Measurements from ENCODE around the gene TMEM17.

Gene TMEM17

DNA sequence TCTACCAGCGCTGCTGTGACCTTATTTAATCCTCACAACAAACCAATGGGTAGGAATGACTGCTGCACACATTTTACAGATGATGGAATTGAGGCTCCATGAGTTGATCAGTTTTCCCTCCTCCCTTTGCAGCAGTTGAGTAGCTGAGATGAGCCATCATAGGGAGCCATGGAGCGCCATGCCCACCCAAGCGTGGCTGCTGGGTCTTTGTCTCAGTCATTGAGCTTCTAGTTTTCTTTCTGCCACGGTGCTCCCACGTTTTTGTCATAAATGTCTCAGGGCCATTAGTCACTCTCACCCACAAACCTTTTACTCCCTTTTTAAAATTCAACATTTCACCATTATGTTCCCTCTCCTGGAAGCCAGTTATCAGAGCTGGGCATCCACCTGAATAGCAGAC, 45.8 kb downstream of the TMEM17 start:
- peaks cover 9% of the 10 kb centered on the region; the same call in 1 of the 2 replicates for H3K27me3 ChIP-seq (ENCODE audit: control insufficient read depth, low read length)
- H3K27ac ChIP-seq (ENCODE audit: low read depth, low read length), result no peak overlapping the region
- H3K79me2 ChIP-seq (ENCODE audit: control insufficient read depth, low read length), result no peaks in the 10 kb centered on the region
- H4K20me1 ChIP-seq (ENCODE audit: control insufficient read depth, insufficient read depth, low read depth, low read length), result no peaks in the 10 kb centered on the region
- no peak overlapping the region for H3K4me3 ChIP-seq (ENCODE audit: low read length)
- no peaks in the 10 kb centered on the region for H3K9me2 ChIP-seq (replicated peaks; ENCODE audit: control insufficient read depth, low read length)
- no peaks in the 10 kb centered on the region for H3F3A ChIP-seq (ENCODE audit: control insufficient read depth, insufficient read depth)
- TF ChIP-seq, protein P1, sequence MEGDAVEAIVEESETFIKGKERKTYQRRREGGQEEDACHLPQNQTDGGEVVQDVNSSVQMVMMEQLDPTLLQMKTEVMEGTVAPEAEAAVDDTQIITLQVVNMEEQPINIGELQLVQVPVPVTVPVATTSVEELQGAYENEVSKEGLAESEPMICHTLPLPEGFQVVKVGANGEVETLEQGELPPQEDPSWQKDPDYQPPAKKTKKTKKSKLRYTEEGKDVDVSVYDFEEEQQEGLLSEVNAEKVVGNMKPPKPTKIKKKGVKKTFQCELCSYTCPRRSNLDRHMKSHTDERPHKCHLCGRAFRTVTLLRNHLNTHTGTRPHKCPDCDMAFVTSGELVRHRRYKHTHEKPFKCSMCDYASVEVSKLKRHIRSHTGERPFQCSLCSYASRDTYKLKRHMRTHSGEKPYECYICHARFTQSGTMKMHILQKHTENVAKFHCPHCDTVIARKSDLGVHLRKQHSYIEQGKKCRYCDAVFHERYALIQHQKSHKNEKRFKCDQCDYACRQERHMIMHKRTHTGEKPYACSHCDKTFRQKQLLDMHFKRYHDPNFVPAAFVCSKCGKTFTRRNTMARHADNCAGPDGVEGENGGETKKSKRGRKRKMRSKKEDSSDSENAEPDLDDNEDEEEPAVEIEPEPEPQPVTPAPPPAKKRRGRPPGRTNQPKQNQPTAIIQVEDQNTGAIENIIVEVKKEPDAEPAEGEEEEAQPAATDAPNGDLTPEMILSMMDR (IDR thresholded peaks at IDR 0.05; ENCODE audit: low read depth, low read length, poor library complexity, severe bottlenecking), result no peak
- TF ChIP-seq EZH2phosphoT487 (IDR thresholded peaks at IDR 0.05; ENCODE audit: borderline replicate concordance, low read length), result no peak
- H3K4me2 ChIP-seq (ENCODE audit: low read length), result no peak overlapping the region
- H3K9me3 ChIP-seq (ENCODE audit: control insufficient read depth, insufficient read depth, low read length), result no peaks in the 10 kb centered on the region
- no peaks in the 10 kb centered on the region for H3K36me3 ChIP-seq (ENCODE audit: control insufficient read depth, low read length)
- H3K4me1 ChIP-seq (ENCODE audit: control insufficient read depth, low read length), result peaks cover 9% of the 10 kb centered on the region; the same call in 1 of the 2 replicates

DNA sequence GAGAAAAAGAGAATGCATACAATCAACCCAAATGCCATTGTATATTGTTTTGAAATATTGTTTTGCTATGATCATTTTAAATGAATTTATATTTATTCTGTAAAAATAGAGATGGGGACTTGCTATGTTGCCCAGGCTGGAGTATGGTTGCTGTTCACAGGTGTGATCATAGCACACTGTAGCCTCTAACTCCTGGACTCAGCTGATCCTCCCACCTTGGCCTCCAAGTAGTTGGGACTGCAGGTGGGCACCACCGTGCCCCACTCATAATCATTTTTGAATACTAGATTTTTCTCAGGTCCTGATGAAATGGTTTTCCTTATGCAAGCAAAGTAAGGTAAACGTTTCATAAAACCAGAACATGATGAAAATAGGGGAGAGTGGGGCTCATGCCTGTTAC, 46.3 kb downstream of the TMEM17 start:
- H3K27me3 ChIP-seq (ENCODE audit: control insufficient read depth, low read length), result peaks cover 9% of the 10 kb centered on the region; the same call in 1 of the 2 replicates
- H3K9me2 ChIP-seq (replicated peaks; ENCODE audit: control insufficient read depth, low read length), result no peaks in the 10 kb centered on the region
- no peak overlapping the region for H3K4me3 ChIP-seq (ENCODE audit: low read length)
- no peaks in the 10 kb centered on the region for H4K20me1 ChIP-seq (ENCODE audit: control insufficient read depth, insufficient read depth, low read depth, low read length)
- H3K4me2 ChIP-seq (ENCODE audit: low read length), result no peak overlapping the region
- H3K79me2 ChIP-seq (ENCODE audit: control insufficient read depth, low read length), result no peaks in the 10 kb centered on the region
- H3K27ac ChIP-seq (ENCODE audit: low read depth, low read length), result no peak overlapping the region
- peaks cover 9% of the 10 kb centered on the region; the same call in 1 of the 2 replicates for H3K4me1 ChIP-seq (ENCODE audit: control insufficient read depth, low read length)
- no peaks in the 10 kb centered on the region for H3K36me3 ChIP-seq (ENCODE audit: control insufficient read depth, low read length)
- H3K9me3 ChIP-seq (ENCODE audit: control insufficient read depth, insufficient read depth, low read length), result no peaks in the 10 kb centered on the region
- H3F3A ChIP-seq (ENCODE audit: control insufficient read depth, insufficient read depth), result no peaks in the 10 kb centered on the region
- TF ChIP-seq, protein P1 (IDR thresholded peaks at IDR 0.05; ENCODE audit: low read depth, low read length, poor library complexity, severe bottlenecking), result no peak
- TF ChIP-seq EZH2phosphoT487 (IDR thresholded peaks at IDR 0.05; ENCODE audit: borderline replicate concordance, low read length), result no peak

DNA sequence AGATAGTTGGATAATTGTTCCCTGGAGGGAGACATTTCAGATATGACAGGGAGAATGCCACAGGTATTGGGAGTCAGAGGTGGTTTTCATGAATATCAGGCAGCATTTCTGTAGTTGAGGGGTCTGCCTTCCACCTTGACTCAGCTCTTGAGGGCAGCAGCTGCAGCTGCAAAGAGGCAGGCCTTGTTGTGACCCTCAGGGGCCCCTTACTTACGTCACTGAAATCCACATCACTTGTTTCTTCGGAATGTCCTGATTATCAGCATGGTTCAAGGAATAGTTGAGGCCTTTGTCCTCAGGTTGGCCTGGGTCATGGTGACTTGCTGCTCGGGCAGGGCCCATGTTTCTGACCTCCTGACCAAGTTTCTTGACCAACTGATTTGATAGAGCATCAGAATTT, 46.9 kb downstream of the TMEM17 start:
- H3K4me3 ChIP-seq (ENCODE audit: low read length), result no peak overlapping the region
- peaks cover 9% of the 10 kb centered on the region; the same call in 1 of the 2 replicates for H3K4me1 ChIP-seq (ENCODE audit: control insufficient read depth, low read length)
- TF ChIP-seq, protein P1 (IDR thresholded peaks at IDR 0.05; ENCODE audit: low read depth, low read length, poor library complexity, severe bottlenecking), result no peak
- TF ChIP-seq EZH2phosphoT487 (IDR thresholded peaks at IDR 0.05; ENCODE audit: borderline replicate concordance, low read length), result no peak

More for the DNA sequence above, 46.9 kb downstream of the TMEM17 start:
- Histone ChIP-seq H3K4me2 (ENCODE audit: low read length) (no peak overlapping the region), H3K36me3 (ENCODE audit: control insufficient read depth, low read length) (no peaks in the 10 kb centered on the region), H3K27me3 (ENCODE audit: control insufficient read depth, low read length) (peaks cover 9% of the 10 kb centered on the region; the same call in 1 of the 2 replicates), H3K9me2 (replicated peaks; ENCODE audit: control insufficient read depth, low read length) (no peaks in the 10 kb centered on the region), H4K20me1 (ENCODE audit: control insufficient read depth, insufficient read depth, low read depth, low read length) (no peaks in the 10 kb centered on the region), H3K79me2 (ENCODE audit: control insufficient read depth, low read length) (no peaks in the 10 kb centered on the region), H3K9me3 (ENCODE audit: control insufficient read depth, insufficient read depth, low read length) (no peaks in the 10 kb centered on the region), H3K27ac (ENCODE audit: low read depth, low read length) (no peak overlapping the region), H3F3A (ENCODE audit: control insufficient read depth, insufficient read depth) (no peaks in the 10 kb centered on the region)
